ENCODE data around the gene MRTFA. TPM values are rescaled to one million over a fixed set of nuclear protein-coding genes. Genes with fewer than 3 reads are reported as not detected.

The MRTFA gene
- total and polyA plus RNA-seq, 2 of the 13 experiments (the other 11 are each of a cell fraction or from before 2014, with no cell fraction given): 2.4 to 8.2 TPM

- no peak for TF ChIP-seq PBX3 (CRISPR knock-in tag; IDR thresholded peaks at IDR 0.05; ENCODE audit: borderline replicate concordance)
- no peak for TF ChIP-seq ATF1 (CRISPR knock-in tag; IDR thresholded peaks at IDR 0.05)
- no peak for TF ChIP-seq ETV6 (CRISPR knock-in tag; conservative IDR thresholded peaks at IDR 0.05)
- no peak for TF ChIP-seq ARNT (IDR thresholded peaks at IDR 0.05)
- TF ChIP-seq DDIT3 (CRISPR knock-in tag; IDR thresholded peaks at IDR 0.05): no peak
- no peak for TF ChIP-seq MYC (CRISPR knock-in tag; IDR thresholded peaks at IDR 0.05; ENCODE audit: borderline replicate concordance)
- no peak for TF ChIP-seq ARHGAP35 (CRISPR knock-in tag; IDR thresholded peaks at IDR 0.05; ENCODE audit: borderline replicate concordance)
- no peak for TF ChIP-seq ZNF788 (CRISPR knock-in tag; IDR thresholded peaks at IDR 0.05; ENCODE audit: borderline replicate concordance)
- no peak for TF ChIP-seq MXD4 (CRISPR knock-in tag; IDR thresholded peaks at IDR 0.05)
- no peak for TF ChIP-seq ZNF839 (CRISPR knock-in tag; IDR thresholded peaks at IDR 0.05; ENCODE audit: borderline replicate concordance)
- TF ChIP-seq ZBTB39 (CRISPR knock-in tag; IDR thresholded peaks at IDR 0.05): no peak
- no peak for TF ChIP-seq HMGXB4 (CRISPR knock-in tag; IDR thresholded peaks at IDR 0.05; ENCODE audit: borderline replicate concordance in 1 of 2, low read depth in 1 of 2)
Observed at GRCh38 chr22:40434745-40435144, 201.8 kb downstream of the MRTFA start (continued).

All from HepG2 (cell line).